HG03066 (cell line): Measurements from ENCODE around the gene MXD4.
"Not testable (repeated sequence)": the region's sequence is repeated elsewhere in the genome, so short reads cannot be mapped to it uniquely, and the experiment has no call there.

ENCODE experiments used
- ATAC-seq: cut with Tn5 transposase; IDR thresholded peaks from one replicate; pipeline ENCODE4 v1.9.1; 2021; ENCODE audit warnings: low read depth; ENCODE audit not compliant: unreplicated experiment

The MXD4 gene

DNA sequence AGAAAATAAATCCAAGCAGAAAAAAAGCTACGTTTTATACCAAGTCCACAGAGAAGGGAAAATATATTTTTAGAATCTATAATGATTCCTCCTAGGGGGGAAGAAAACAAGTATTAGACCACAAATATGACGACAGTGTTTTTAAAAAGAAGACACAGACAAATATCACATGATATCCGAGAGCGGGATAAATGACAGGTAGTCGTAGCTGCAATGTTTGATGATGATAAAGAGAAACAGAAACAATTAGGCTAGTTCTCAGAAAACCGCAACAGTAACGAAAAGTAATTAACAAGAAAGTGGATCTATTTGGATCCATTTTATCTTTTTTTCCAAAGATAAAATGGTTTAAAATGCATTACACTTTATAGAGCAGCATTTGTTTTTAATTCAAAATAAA lies 20.9 kb downstream of the MXD4 start:
- ATAC-seq, result no peak

DNA sequence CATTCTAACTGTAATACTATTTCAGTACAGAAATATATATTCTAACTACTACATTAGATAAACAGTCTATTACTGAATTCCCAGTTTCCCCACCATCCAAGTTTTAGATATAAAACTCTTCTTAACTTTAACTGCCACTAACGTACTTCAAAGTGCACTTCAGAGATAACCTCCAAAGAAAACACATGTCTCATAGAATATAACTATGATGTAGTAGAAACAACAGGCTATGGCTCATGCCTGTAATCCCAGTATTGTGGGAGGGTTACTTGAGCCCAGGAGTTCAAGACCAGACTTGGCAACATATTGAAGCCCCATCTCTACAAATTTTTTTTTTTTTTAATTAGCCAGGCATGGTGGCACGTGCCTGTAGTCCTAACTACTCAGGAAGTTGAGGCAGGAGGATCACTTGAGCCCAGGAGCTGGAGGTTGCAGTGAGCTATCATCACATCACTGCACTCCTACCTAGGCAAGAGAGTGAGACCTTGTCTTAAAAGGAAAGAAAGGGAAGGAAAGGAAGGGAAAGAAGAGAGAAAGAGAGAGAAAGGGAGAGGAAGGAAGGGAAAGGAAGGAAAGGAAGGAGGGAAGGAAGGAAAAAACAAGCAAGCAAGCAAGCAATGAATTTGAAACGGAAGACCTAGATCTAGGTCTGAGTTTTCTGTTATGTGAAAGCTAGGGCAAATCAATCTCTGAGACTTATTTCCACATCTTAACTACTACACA lies 24.8 kb downstream of the MXD4 start:
- ATAC-seq, result no peak

DNA sequence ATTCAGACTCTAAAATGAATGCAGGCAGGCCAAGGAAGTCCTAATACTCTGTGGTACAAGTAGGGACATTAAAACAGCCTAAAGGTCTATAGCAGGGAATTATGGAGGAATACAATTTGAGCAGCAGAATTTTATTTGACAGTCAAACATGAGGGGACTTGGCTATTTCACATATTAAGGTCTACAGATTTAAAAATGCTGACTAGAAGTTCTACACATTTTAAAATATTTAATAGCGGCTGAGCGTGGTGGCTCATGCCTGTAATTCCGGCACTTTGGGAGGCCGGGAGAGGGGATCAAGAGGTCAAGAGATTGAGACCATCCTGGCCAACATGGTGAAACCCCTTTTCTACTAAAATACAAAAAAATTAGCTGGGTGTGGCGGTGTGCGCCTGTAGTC lies 30.8 kb downstream of the MXD4 start:
- no peak for ATAC-seq

DNA sequence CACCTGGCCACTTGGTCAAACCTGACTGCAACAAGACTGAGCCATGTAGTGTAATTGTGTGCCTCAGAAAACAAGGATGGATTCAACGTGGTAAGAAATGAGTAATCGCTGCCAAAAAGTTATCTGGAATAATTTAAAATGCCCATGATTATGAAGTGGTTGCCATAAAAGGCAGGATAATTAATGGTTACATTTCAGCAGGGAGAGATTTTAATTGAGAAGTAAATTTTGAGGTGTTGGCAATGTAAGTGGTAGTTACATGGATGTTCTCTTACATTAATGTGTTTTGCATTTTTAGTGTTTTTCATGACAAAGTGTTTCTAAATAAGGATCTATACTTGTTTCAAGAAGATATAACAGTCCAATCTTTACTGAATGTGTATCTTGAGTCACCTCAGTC lies 35.6 kb downstream of the MXD4 start:
- ATAC-seq, result no peak

DNA sequence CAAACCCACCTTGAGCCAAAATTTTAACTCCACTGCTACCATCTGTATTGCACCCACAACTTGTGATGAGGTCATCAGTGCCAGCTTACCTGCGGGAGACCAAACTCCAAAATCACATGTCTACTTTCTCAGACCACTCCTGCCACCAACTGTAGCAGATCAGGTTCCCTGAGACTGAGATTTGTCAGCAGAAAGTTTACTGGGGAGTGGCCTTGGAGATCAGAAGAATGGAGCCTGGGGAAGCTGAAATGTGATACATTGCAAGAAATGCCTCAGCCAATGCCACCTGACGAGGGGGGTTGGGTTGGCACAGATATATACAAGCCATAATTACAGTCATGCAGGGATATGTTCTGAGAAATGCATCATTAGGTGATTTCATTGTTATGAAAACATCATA lies 39.1 kb downstream of the MXD4 start:
- no peak for ATAC-seq

GRCh38 chr4:2221378-2221777 lies 40.5 kb downstream of the MXD4 start:
- not testable (repeated sequence) for ATAC-seq

DNA sequence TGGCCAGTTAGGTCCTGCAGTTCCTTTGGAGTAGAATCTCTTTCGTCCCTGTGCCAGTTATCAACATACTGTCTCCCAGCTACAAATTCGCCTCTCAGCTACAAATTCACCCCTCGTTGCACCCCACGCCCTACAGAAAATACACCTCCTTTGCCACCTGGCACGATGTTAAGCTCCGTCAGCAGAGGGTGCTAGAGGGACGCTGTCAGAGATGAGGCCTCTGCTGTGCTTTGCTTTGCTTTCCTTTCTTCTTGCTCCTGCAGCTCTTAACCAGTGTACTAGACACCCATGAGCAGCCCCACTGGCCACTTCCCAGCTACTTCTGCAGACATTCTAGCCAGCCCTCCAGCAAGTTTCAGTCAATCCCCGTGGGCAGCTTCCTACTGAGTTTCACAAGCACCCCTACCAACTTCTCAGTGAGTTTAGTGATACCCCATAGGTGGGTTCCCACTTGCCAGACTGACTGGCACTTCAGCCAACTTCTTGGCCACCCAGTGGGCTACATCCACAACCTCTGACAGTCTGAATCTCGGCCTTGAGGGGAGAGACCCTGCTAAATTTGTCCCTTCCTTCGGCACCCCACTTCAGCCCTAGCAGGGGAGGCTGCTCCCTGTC lies 41.8 kb downstream of the MXD4 start:
- ATAC-seq, result no peak

- no peak for ATAC-seq
Measured at GRCh38 chr4:2219233-2219760, 42.6 kb downstream of the MXD4 start.

DNA sequence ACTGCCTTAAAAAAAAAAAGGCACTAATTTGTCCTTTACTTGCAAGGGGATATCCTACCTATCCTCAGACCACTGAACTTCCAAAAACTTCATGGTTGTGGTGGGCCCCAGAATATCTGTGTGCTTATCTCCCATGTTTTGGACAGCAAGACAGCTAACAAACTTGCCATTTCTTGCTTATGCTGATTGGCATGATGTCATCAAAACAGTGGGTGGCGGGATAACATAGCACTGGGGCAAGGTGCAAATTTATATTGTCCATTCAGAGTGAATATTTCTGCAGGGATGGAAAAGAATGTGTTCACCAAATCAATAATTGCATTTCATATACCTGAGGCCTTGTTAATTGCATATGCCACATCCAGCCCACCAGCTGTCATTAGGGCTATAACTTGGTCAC lies 43.5 kb downstream of the MXD4 start:
- ATAC-seq, result no peak

- ATAC-seq, result no peak
Measured at GRCh38 chr4:2217726-2218125, 44.2 kb downstream of the MXD4 start.

DNA sequence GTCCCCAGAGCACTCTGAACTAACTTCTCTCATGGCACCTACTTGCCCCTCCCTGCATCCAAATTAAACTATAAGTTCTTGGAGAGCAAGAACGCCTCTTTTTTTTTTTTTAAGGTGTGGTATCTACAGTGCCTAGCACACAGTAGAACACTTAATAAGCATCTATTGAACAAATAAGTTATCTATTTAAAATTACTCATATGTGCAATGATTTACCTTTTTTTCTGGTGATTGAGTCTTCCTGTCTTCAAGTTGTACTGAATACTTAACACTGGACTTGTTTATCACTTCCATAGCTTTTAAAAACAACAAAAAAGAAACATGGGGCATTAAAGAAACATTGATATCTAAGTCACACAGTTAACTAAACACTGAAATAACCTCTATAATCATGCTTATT lies 49.1 kb downstream of the MXD4 start:
- no peak for ATAC-seq

DNA sequence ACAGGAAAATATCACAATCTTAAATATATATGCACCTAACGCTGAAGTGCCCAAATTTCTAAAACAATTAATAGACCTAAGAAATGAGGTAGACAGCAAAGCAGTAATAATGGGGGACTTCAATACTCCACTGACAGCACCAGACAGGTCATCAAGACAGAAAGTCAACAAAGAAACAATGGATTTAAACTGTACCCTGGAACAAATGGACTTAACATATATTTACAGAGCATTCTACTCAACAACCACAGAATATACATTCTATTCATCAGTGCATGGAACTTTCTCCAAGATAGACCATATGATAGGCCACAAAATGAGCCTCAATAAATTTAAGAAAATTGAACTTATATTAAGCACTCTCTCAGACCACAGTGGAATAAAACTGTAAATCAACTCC lies 59.1 kb downstream of the MXD4 start:
- not testable (repeated sequence) for ATAC-seq
